DND-41 (cell line): ENCODE data around the gene ADAMTSL4.

Source experiments
- ATAC-seq: fragments of 200-7000 bp; cut with Tn5 transposase; 3 replicates; pipeline ENCODE4 v1.9.1; 2021; ENCODE audit warnings: low read depth; ENCODE audit not compliant: insufficient read depth
- DNase-seq: peaks from one replicate; pipeline ENCODE4 v3.0.0-alpha.2; 2020
- H2AFZ ChIP-seq: 2 replicates; pipeline ENCODE4 v1.6.0; 2012; ENCODE audit warnings: low read depth, low read length
- H3K27ac ChIP-seq: 2 replicates; pipeline ENCODE4 v1.5.1; 2012; ENCODE audit warnings: low read length, inconsistent platforms
- H3K27me3 ChIP-seq: fragments of 200-600 bp; sonication (generic); 2 replicates; pipeline ENCODE4 v1.6.0; 2012; ENCODE audit warnings: low read length, mild to moderate bottlenecking, inconsistent platforms; ENCODE audit not compliant: insufficient read depth, poor library complexity
- H3K36me3 ChIP-seq: 2 replicates; pipeline ENCODE4 v1.5.1; 2012; ENCODE audit warnings: low read length, inconsistent platforms; ENCODE audit not compliant: insufficient read depth
- H3K4me1 ChIP-seq: 2 replicates; pipeline ENCODE4 v1.5.1; 2012; ENCODE audit warnings: mild to moderate bottlenecking, low read length; ENCODE audit not compliant: insufficient read depth
- H3K4me2 ChIP-seq: 2 replicates; pipeline ENCODE4 v1.6.0; 2012; ENCODE audit warnings: mild to moderate bottlenecking, moderate library complexity, low read length, inconsistent platforms; ENCODE audit not compliant: insufficient read depth
- H3K4me3 ChIP-seq, 2 experiments: fragments of 200-600 bp in 1 of 2; shearing (Covaris generic) in 1 of 2; 2 replicates each; pipeline ENCODE4 v1.5.1; 2012 to 2016; ENCODE audit warnings: inconsistent platforms in 2 of 2, low read length in 2 of 2, mild to moderate bottlenecking in 2 of 2, low read depth in 1 of 2, moderate library complexity in 1 of 2
- H3K79me2 ChIP-seq: 2 replicates; pipeline ENCODE4 v1.6.0; 2012; ENCODE audit warnings: low read length, inconsistent platforms; ENCODE audit not compliant: insufficient read depth
- H3K9ac ChIP-seq: 2 replicates; pipeline ENCODE4 v1.6.0; 2012; ENCODE audit warnings: low read depth, mild to moderate bottlenecking, inconsistent platforms, low read length, moderate library complexity
- H3K9me3 ChIP-seq: 2 replicates; pipeline ENCODE4 v1.5.1; 2012; ENCODE audit warnings: low read length, moderate library complexity, mild to moderate bottlenecking, inconsistent platforms; ENCODE audit not compliant: insufficient read depth, severe bottlenecking
- H4K20me1 ChIP-seq: 2 replicates; pipeline ENCODE4 v1.6.0; 2012; ENCODE audit warnings: low read length; ENCODE audit not compliant: insufficient read depth
- EZH2 ChIP-seq: IDR thresholded peaks from 3 replicates; pipeline ENCODE4 v1.6.1; 2012; ENCODE audit warnings: borderline replicate concordance, low read depth, mild to moderate bottlenecking, moderate library complexity, low read length, inconsistent platforms; ENCODE audit not compliant: severe bottlenecking
- TF ChIP-seq, protein P1 (sequence below): IDR thresholded peaks from 2 replicates; pipeline ENCODE4 v1.5.1; 2012; ENCODE audit warnings: borderline replicate concordance, low read length, moderate library complexity, mild to moderate bottlenecking; ENCODE audit not compliant: poor library complexity, severe bottlenecking; ENCODE audit errors: extremely low read depth

ADAMTSL4 gene

DNA sequence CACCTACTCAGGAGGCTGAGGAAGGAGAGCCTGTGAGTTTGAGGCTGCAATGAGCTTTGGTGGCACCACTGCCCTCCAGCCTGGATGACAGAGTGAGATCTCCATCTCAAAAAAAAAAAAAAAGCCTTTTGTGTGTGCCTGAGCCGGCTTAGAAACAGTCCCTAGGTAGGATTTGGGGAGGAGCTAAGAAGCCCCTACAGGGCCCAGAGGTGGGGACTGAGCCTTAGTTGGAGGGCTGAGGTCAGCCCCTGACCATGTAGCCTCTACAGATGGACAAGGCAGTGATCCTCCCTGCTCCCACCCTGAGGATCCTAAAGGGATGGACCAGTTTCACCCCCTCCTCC, 2.5 kb downstream of the ADAMTSL4 start:
- Histone ChIP-seq H4K20me1 (no peaks in the 10 kb centered on the region), H3K9me3 (no peaks in the 10 kb centered on the region), H3K4me1 (peaks cover 6% of the 10 kb centered on the region; the same call in 1 of the 2 replicates)

DNA sequence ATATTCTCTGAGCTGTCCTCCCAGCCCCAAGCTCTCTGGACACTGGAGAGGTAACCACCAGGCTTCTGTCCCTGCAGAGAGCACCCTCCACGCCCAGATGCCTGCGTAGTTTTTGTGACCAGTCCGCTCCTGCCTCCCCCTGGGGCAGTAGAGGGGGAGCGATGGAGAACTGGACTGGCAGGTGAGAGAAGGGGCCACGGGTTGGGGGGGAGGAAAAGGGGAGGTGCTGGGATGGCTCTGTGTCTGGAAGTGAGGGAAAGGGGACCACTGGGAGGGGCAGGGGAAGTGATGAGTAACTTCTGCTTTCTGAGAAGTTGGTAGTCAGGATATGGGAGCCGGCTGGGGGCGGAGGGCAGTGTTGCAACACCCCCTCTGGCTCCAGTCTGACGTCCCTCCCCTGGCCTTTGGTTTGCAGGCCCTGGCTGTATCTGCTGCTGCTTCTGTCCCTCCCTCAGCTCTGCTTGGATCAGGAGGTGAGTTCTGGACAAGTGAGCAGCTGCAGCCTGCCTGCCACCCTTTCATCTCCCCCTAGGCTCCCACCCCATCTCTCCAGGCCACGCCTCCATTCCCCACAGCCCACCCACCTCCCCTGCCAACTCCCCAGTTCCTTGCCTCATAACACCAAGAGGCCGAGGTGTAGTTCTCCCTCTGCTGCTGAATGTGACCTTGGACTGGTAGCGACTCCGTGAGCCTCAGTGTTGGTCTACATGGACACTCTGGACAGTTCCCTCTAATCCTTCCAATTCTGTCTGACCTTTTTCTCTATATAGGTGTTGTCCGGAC, 3.1 kb downstream of the ADAMTSL4 start:
- Histone ChIP-seq H3K9ac (no peak overlapping the region), H3K4me1 (peaks cover 6% of the 10 kb centered on the region; the same call in 1 of the 2 replicates), H3K4me3 (no peak overlapping the region), H3K4me2 (no peak overlapping the region), H4K20me1 (no peaks in the 10 kb centered on the region), H3K79me2 (no peaks in the 10 kb centered on the region), H3K9me3 (no peaks in the 10 kb centered on the region), H3K36me3 (no peaks in the 10 kb centered on the region), H3K27ac (no peak overlapping the region), H3K27me3 (peaks cover 11% of the 10 kb centered on the region), H2AFZ (no peak overlapping the region)
- peak; percentile 32; the same call in 1 of the 3 replicates for ATAC-seq
- TF ChIP-seq, protein P1, sequence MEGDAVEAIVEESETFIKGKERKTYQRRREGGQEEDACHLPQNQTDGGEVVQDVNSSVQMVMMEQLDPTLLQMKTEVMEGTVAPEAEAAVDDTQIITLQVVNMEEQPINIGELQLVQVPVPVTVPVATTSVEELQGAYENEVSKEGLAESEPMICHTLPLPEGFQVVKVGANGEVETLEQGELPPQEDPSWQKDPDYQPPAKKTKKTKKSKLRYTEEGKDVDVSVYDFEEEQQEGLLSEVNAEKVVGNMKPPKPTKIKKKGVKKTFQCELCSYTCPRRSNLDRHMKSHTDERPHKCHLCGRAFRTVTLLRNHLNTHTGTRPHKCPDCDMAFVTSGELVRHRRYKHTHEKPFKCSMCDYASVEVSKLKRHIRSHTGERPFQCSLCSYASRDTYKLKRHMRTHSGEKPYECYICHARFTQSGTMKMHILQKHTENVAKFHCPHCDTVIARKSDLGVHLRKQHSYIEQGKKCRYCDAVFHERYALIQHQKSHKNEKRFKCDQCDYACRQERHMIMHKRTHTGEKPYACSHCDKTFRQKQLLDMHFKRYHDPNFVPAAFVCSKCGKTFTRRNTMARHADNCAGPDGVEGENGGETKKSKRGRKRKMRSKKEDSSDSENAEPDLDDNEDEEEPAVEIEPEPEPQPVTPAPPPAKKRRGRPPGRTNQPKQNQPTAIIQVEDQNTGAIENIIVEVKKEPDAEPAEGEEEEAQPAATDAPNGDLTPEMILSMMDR = no peak
- TF ChIP-seq EZH2 = no peak
- peak; percentile 38 for DNase-seq

More for the DNA sequence above, 2.5 kb downstream of the ADAMTSL4 start:
- H3K27ac ChIP-seq = no peak overlapping the region
- H3K36me3 ChIP-seq = no peaks in the 10 kb centered on the region
- H3K4me3 ChIP-seq = no peak overlapping the region
- no peaks in the 10 kb centered on the region for H3K79me2 ChIP-seq
- no peak overlapping the region for H2AFZ ChIP-seq
- TF ChIP-seq EZH2 = no peak
- TF ChIP-seq, protein P1 = no peak
- peaks cover 11% of the 10 kb centered on the region for H3K27me3 ChIP-seq
- DNase-seq = no peak
- no peak for ATAC-seq
- H3K4me2 ChIP-seq = no peak overlapping the region
- no peak overlapping the region for H3K9ac ChIP-seq

DNA sequence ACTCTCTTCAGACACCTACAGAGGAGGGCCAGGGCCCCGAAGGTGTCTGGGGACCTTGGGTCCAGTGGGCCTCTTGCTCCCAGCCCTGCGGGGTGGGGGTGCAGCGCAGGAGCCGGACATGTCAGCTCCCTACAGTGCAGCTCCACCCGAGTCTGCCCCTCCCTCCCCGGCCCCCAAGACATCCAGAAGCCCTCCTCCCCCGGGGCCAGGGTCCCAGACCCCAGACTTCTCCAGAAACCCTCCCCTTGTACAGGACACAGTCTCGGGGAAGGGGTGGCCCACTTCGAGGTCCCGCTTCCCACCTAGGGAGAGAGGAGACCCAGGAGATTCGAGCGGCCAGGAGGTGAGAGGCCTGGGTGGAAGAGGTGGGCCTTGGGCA, 3.7 kb downstream of the ADAMTSL4 start:
- H3K9me3 ChIP-seq = no peaks in the 10 kb centered on the region
- H3K79me2 ChIP-seq = no peaks in the 10 kb centered on the region
- H3K4me1 ChIP-seq = peaks cover 6% of the 10 kb centered on the region; the same call in 1 of the 2 replicates
- no peak overlapping the region for H3K4me2 ChIP-seq
- no peak overlapping the region for H3K4me3 ChIP-seq
- H3K27ac ChIP-seq = no peak overlapping the region
- H2AFZ ChIP-seq = no peak overlapping the region
- H3K36me3 ChIP-seq = no peaks in the 10 kb centered on the region
- ATAC-seq (no peak), DNase-seq (no peak)
- no peak overlapping the region for H3K9ac ChIP-seq
- peaks cover 11% of the 10 kb centered on the region for H3K27me3 ChIP-seq
- H4K20me1 ChIP-seq = no peaks in the 10 kb centered on the region
- TF ChIP-seq, protein P1 = no peak
- TF ChIP-seq EZH2 = no peak
